ENCODE results near the gene SEC14L5.

GRCh38 chr16:5004311-5004710 is 46.2 kb downstream of the SEC14L5 start:
- TF ChIP-seq, protein P1, sequence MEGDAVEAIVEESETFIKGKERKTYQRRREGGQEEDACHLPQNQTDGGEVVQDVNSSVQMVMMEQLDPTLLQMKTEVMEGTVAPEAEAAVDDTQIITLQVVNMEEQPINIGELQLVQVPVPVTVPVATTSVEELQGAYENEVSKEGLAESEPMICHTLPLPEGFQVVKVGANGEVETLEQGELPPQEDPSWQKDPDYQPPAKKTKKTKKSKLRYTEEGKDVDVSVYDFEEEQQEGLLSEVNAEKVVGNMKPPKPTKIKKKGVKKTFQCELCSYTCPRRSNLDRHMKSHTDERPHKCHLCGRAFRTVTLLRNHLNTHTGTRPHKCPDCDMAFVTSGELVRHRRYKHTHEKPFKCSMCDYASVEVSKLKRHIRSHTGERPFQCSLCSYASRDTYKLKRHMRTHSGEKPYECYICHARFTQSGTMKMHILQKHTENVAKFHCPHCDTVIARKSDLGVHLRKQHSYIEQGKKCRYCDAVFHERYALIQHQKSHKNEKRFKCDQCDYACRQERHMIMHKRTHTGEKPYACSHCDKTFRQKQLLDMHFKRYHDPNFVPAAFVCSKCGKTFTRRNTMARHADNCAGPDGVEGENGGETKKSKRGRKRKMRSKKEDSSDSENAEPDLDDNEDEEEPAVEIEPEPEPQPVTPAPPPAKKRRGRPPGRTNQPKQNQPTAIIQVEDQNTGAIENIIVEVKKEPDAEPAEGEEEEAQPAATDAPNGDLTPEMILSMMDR (IDR thresholded peaks at IDR 0.05; ENCODE audit: insufficient read depth, low read depth, low read length) = no peak
- TF ChIP-seq EZH2 (IDR thresholded peaks at IDR 0.05; ENCODE audit: insufficient read depth, low read length) = no peak

All from astrocyte (in vitro differentiated cells and primary cell).